Activated T-cell treated with anti-CD3 and anti-CD28 coated beads, Interleukin-2, amount 50 U/mL, for 72 hours (primary cell): ENCODE data around the gene UCP3. TPM values are rescaled to one million over a fixed set of nuclear protein-coding genes. Genes with fewer than 3 reads are reported as not detected.
A peak's percentile ranks its signal among the peaks of the same experiment; 100 is the strongest.

Experiments used
- ATAC-seq, 2 donors: fragments of 150-1000 bp; cut with Tn5 transposase; replicated peaks in 1 of 2; 2 replicates each; pipeline ENCODE4 v1.10.0; 2021; ENCODE audit warnings: moderate library complexity in 2 of 2, mild to moderate bottlenecking in 1 of 2
- DNase-seq, 2 donors: peaks; one replicate each; pipeline ENCODE4 v3.0.0; 2021 to 2022; ENCODE audit warnings: mixed read lengths in 1 of 2
- H3K27ac Mint-ChIP-seq: one replicate; pipeline ENCODE4 v1.8.0; 2022; ENCODE audit warnings: mild to moderate bottlenecking, moderate library complexity, mixed read lengths
- H3K27me3 Mint-ChIP-seq: one replicate; pipeline ENCODE4 v1.8.0; 2022; ENCODE audit warnings: low read depth, mixed read lengths
- H3K36me3 Mint-ChIP-seq, 2 donors: one replicate each; pipeline ENCODE4 v1.8.0; 2022; ENCODE audit warnings: mixed read lengths in 2 of 2, mild to moderate bottlenecking in 1 of 2; ENCODE audit not compliant: insufficient read depth in 2 of 2
- H3K4me1 Mint-ChIP-seq: one replicate; pipeline ENCODE4 v1.8.0; 2022; ENCODE audit warnings: low read depth, mixed read lengths
- H3K4me3 Mint-ChIP-seq, 2 donors: one replicate each; pipeline ENCODE4 v1.8.0; 2022; ENCODE audit warnings: mild to moderate bottlenecking in 2 of 2, mixed read lengths in 2 of 2, moderate library complexity in 2 of 2
- H3K9me3 Mint-ChIP-seq, 2 donors: one replicate each; pipeline ENCODE4 v1.8.0; 2022; ENCODE audit warnings: mixed read lengths in 2 of 2
- total RNA-seq, 2 donors: library from RNA; stranded (reverse); gene quantifications; one replicate each; pipeline ENCODE4 v1.2.3, GENCODE V29; 2022

Gene UCP3
- total RNA-seq, 2 donors from 2014 or later = 3.7 to 5.4 TPM

DNA sequence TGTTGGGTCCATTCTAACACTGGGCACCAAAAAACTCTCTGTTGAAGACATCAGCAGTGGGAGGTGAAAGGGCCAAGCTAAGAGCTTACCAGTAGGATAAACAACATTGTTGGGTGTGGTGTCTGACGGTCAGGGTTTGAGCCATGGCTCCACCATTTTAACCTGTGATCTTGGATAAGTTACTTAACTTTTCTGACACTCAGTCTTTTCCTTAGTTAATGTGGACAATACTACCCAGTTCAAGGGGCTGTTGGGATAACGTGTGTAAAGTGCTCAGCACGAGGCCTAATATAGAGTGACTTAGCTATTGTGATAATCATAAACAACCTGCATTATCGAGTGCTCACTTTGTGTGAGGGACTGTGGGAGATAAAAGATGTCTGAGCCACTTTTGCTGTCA is 6.1 kb downstream of the UCP3 start:
- no peaks in the 10 kb centered on the region for H3K9me3 Mint-ChIP-seq
- no peak for ATAC-seq
- peaks cover 0 to 2% of the 10 kb centered on the region in 2 donors for H3K36me3 Mint-ChIP-seq
- H3K27me3 Mint-ChIP-seq = no peaks in the 10 kb centered on the region
- H3K27ac Mint-ChIP-seq = no peak overlapping the region
- H3K4me1 Mint-ChIP-seq = peaks cover 73% of the 10 kb centered on the region
- H3K4me3 Mint-ChIP-seq = no peak overlapping the region
- DNase-seq = no peak

- H3K4me3 Mint-ChIP-seq = no peak overlapping the region
- DNase-seq = no peak
- no peaks in the 10 kb centered on the region for H3K9me3 Mint-ChIP-seq
- H3K36me3 Mint-ChIP-seq = peaks cover 0 to 2% of the 10 kb centered on the region in 2 donors
- H3K27me3 Mint-ChIP-seq = no peaks in the 10 kb centered on the region
- H3K4me1 Mint-ChIP-seq = peaks cover 76% of the 10 kb centered on the region
- ATAC-seq = no peak
- no peak overlapping the region for H3K27ac Mint-ChIP-seq
Observed at GRCh38 chr11:74001822-74002286, 7.0 kb downstream of the UCP3 start.

DNA sequence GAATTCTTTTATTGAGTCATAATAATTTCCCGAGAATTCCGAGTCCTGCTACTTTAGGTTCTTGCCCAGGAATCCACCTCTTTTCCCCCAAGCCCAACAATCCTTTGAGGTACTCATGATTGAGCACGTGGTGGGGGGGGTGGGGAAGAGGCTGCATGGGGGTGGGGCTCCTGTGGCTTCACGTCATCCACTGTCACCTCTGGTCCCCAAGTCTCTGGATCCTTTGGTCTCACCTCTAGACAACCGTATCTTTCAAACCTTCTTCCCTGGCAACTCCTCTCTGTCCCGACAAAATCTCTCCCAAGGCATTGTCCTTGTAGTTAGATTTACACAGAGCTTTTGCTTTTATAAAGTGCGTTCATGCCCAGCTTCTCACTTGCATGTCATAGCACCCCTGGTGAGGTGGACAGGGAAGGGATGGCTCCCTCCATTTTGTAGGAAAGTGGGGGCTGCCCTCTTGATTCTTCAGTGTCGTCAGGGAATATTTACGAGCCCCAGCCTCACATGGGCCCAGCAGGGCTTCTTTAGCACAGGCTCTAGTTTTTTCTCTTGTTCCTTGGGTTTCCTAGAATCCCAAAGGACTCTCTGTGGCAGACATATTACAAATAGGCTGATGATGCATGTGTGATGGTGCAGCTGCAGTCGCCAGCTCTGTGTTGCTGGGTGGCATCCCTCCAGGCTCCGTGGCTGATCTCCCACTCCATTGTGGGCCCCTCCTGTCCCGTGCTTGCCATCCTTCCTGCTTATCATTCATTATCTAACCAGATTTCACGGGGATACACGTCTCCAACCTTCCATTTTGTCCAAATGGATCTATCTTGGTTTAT is 8.4 kb downstream of the UCP3 start:
- DNase-seq (no peak), ATAC-seq (no peak)
- peak overlapping the region; percentile 56 for H3K27ac Mint-ChIP-seq
- peaks cover 0 to 2% of the 10 kb centered on the region in 2 donors for H3K36me3 Mint-ChIP-seq
- H3K4me1 Mint-ChIP-seq = peaks cover 76% of the 10 kb centered on the region
- no peaks in the 10 kb centered on the region for H3K9me3 Mint-ChIP-seq
- H3K27me3 Mint-ChIP-seq = no peaks in the 10 kb centered on the region
- no peak overlapping the region for H3K4me3 Mint-ChIP-seq

DNA sequence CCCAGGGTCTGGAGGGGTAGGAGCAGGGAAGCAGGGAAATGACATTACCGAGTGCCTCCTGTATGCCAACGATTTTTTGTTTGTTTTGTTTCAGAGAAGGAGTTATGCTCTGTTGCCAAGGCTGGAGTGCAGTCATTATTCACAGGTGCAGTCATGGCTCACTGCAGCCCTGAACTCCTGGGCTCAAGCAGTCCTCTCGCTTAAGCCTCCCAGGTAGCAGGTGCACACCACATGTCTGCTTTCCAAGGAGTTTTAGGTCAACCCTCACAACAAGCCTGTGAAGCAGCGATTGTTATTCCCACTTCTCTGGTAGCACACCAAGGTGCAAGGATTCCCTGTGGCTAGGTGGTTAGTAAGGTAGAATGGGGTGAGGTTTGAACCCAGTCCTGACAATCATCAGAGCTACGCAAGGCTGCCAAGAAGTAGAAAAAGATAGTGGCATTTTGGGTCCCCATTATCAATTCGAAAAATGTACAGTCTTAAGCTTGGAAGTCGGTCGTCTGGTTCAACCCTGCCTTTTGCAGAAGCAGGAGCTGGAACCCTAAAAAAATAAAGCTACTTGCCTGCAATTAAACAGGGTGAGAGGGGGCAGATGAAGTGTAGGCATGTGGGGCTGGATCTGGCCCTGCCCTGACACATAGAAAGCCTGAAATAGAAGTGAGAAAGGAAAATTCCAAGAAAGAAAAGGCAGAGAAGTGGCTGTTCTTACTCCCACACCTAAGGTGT is 9.1 kb downstream of the UCP3 start:
- DNase-seq = no peak
- Mint-ChIP-seq H3K27ac (peak overlapping the region; percentile 56), H3K4me3 (peak overlapping the region in 1 of 2 donors; percentile 50), H3K27me3 (no peaks in the 10 kb centered on the region), H3K36me3 (peaks cover 0 to 2% of the 10 kb centered on the region in 2 donors), H3K9me3 (no peaks in the 10 kb centered on the region), H3K4me1 (peaks cover 76% of the 10 kb centered on the region)
- no peak for ATAC-seq

DNA sequence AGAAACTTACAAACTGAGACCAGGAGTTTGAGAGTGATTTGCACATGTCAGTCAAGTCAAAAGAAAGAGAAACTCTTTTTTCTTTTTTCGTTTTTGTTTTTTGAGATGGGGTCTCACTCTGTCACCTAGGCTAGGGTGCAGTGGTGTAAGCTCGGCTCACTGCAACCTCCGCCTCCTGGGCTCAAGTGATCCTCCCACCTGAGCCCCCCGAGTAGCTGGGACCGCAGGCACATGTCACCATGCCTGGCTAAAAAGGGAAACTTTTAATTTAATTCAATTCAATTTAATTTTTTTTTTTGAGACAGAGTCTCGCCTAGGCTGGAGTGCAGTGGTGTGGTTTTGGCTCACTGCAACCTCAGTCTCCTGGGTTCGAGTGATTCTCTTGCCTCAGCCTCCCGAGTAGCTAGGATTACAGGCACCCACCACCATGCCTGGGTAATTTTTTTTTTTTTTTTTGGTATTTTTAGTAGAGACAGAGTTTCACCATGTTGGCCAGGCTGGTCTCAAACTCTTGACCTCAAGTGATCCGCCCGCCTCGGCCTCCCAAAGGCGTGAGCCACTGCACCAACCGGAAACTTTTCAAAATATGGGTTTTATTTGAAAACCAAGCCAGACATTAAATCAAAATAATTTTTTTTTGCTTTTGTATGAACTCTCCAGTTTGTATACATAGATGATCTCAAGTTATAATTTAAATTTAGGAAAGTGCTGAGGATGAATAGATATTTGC is 9.9 kb downstream of the UCP3 start:
- H3K36me3 Mint-ChIP-seq = peaks cover 0 to 2% of the 10 kb centered on the region in 2 donors
- H3K4me3 Mint-ChIP-seq = peak overlapping the region in 1 of 2 donors; percentile 50
- peaks cover 76% of the 10 kb centered on the region for H3K4me1 Mint-ChIP-seq
- H3K27ac Mint-ChIP-seq = peak overlapping the region; percentile 56
- DNase-seq (no peak), ATAC-seq (no peak)
- no peaks in the 10 kb centered on the region for H3K27me3 Mint-ChIP-seq
- no peaks in the 10 kb centered on the region for H3K9me3 Mint-ChIP-seq

GRCh38 chr11:73997120-73997770 is 11.6 kb downstream of the UCP3 start:
- ATAC-seq = no peak
- Mint-ChIP-seq H3K27ac (no peak overlapping the region), H3K36me3 (no peaks in the 10 kb centered on the region), H3K4me1 (peaks cover 79% of the 10 kb centered on the region), H3K4me3 (peak overlapping the region; percentile 20 to 58), H3K9me3 (no peaks in the 10 kb centered on the region), H3K27me3 (no peaks in the 10 kb centered on the region)
- DNase-seq = no peak

- no peak for DNase-seq
- peak overlapping the region; percentile 99 for H3K27ac Mint-ChIP-seq
- H3K27me3 Mint-ChIP-seq = no peaks in the 10 kb centered on the region
- H3K4me3 Mint-ChIP-seq = peak overlapping the region; percentile 75 to 93
- H3K9me3 Mint-ChIP-seq = no peaks in the 10 kb centered on the region
- H3K4me1 Mint-ChIP-seq = peaks cover 79% of the 10 kb centered on the region
- no peaks in the 10 kb centered on the region for H3K36me3 Mint-ChIP-seq
- ATAC-seq = peak in 1 of 2 donors; percentile 3
Observed at GRCh38 chr11:73996161-73996747, 12.6 kb downstream of the UCP3 start.

DNA sequence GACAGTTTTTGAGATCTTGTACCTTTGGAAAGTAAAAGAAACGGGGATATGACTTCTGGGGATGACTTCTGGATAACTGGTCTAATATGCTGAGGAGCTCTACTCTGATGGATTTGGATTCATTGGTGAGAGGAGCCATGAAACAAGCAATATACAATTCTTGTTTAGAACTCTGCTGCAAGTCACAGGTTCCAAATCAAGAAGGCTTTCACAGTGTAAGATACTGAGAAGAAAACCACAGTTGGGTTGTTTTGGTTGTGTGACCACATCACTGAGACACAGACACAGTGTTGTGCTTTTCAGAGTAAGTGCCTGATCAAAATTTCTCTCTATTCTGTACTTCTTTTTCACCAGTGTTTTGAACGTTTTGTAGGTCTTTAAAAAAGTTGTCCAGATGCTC is 13.2 kb downstream of the UCP3 start:
- no peaks in the 10 kb centered on the region for H3K9me3 Mint-ChIP-seq
- DNase-seq (peak; percentile 55 to 66), ATAC-seq (peak; percentile 80 to 90)
- H3K27me3 Mint-ChIP-seq = no peaks in the 10 kb centered on the region
- peak overlapping the region; percentile 99 for H3K27ac Mint-ChIP-seq
- H3K4me1 Mint-ChIP-seq = peaks cover 82% of the 10 kb centered on the region
- H3K4me3 Mint-ChIP-seq = peak overlapping the region; percentile 75 to 93
- H3K36me3 Mint-ChIP-seq = no peaks in the 10 kb centered on the region

DNA sequence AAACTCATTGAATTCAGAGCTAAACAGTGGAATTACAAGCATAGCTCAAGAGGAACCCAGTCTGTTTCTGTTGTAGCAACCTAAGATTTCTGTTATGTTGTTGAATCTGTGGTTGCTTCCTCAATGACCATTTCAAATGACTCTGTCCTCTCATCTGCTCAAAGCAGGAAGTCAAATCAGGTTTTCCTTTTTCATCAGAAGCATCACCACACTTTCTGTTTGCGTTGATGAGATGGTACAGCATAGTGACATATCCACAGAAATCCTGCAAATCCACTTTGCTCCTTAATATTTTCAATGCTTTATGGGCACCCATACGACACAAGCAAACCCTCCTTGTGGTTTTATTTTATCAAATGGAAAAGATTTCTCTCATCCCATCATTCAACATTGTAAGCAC is 13.6 kb downstream of the UCP3 start:
- H3K4me1 Mint-ChIP-seq = peaks cover 82% of the 10 kb centered on the region

DNA sequence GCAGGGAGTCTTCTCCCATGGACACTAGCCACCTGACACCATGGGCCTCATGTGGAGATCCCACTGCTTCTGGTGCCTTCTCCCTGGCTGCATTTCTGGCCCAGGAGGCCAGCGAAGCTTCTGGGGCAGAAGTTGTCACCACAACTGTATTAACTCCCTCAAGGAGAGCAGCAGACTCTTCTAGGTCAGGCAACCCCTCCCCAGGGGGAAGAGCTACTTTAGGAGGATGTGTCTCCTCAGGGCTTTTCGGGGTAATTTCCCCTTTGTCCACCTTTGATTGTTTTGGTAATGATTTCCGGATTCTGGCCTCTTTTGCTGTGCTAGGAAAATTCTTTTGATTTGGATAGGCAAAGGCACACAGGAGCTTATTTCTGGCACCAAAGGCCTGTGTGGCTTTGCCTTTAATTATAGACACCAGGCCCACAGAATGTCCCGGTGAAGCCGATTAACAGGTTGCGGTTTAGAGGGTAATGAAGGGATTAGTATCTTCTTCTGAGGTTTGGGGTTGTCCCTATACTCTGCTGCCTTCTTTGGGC is 17.3 kb downstream of the UCP3 start:
- DNase-seq = no peak
- no peaks in the 10 kb centered on the region for H3K27me3 Mint-ChIP-seq
- no peak for ATAC-seq

More for the DNA sequence above, 13.6 kb downstream of the UCP3 start:
- no peaks in the 10 kb centered on the region for H3K9me3 Mint-ChIP-seq
- peak; percentile 81 to 84 for ATAC-seq
- no peaks in the 10 kb centered on the region for H3K27me3 Mint-ChIP-seq
- no peak for DNase-seq
- no peaks in the 10 kb centered on the region for H3K36me3 Mint-ChIP-seq
- H3K27ac Mint-ChIP-seq = peak overlapping the region; percentile 99
- H3K4me3 Mint-ChIP-seq = peak overlapping the region; percentile 75 to 93

DNA sequence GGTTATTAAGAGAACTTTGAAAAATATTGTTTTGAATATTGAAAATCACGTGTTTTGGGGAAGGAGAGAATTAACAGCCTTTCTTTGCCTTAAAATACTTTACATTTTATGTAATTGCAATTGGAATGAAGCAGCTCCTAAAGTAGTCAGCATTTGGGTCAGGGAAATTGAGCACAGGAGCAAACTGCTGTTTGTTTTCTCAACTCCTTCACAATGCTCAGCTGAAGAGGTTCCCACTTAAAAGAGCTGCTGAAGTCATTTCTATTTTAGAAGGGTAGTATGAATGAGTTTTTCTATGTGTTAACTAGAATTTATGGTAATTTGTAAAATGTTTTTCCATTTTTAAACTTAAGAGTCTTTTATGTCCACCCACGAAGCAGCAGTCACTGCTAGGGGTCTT is 18.2 kb downstream of the UCP3 start:
- DNase-seq (no peak), ATAC-seq (no peak)
- Mint-ChIP-seq H3K4me3 (no peak overlapping the region), H3K4me1 (peaks cover 55% of the 10 kb centered on the region), H3K27me3 (no peaks in the 10 kb centered on the region), H3K36me3 (no peaks in the 10 kb centered on the region), H3K9me3 (no peaks in the 10 kb centered on the region), H3K27ac (no peak overlapping the region)

More for the DNA sequence above, 17.3 kb downstream of the UCP3 start:
- Mint-ChIP-seq H3K4me1 (peaks cover 55% of the 10 kb centered on the region), H3K4me3 (peak overlapping the region in 1 of 2 donors; percentile 40), H3K9me3 (no peaks in the 10 kb centered on the region), H3K27ac (peak overlapping the region; percentile 70), H3K36me3 (no peaks in the 10 kb centered on the region)

DNA sequence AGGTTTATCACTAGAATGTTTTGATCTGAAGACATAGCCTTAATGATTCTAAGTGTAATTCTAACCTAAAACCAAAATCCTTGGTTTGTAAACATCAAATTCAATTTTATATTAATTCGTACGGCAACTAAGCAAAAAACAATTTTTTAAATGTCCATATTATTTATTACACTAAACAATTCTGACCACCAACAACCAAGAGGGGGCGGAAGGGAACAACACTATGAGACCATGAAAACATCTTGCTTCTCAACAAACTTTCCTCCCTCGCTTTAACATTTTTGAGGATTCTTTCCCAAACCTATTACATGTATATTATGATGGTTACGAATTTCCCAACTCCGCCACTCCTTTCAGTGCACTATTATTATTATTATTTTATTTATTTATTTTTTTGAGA is 19.7 kb downstream of the UCP3 start:
- Mint-ChIP-seq H3K4me1 (peaks cover 55% of the 10 kb centered on the region), H3K27me3 (no peaks in the 10 kb centered on the region), H3K27ac (no peak overlapping the region), H3K36me3 (no peaks in the 10 kb centered on the region), H3K4me3 (no peak overlapping the region), H3K9me3 (no peaks in the 10 kb centered on the region)
- ATAC-seq (no peak), DNase-seq (no peak)
